PFSK-1 (cell line): ENCODE measurements around the gene FAF2.

Source experiments
- FOXP2 ChIP-seq: optimal IDR thresholded peaks from 2 replicates; pipeline ENCODE3; 2011; ENCODE audit warnings: borderline replicate concordance, control low read depth, inconsistent platforms; ENCODE audit not compliant: insufficient read depth; ENCODE audit errors: extremely low read length, extremely low read depth
- POLR2AphosphoS5 ChIP-seq: IDR thresholded peaks from 2 replicates; pipeline ENCODE4 v1.6.1; 2012; ENCODE audit warnings: low read depth, mild to moderate bottlenecking, control low read depth, low read length, moderate library complexity
- SIN3A ChIP-seq: IDR thresholded peaks from 2 replicates; pipeline ENCODE4 v1.6.1; 2012; ENCODE audit warnings: mild to moderate bottlenecking, low read length, moderate library complexity, borderline replicate concordance; ENCODE audit not compliant: insufficient read depth
- TAF1 ChIP-seq: IDR thresholded peaks from 2 replicates; pipeline ENCODE4 v1.6.1; 2012; ENCODE audit warnings: low read length, control low read depth, borderline replicate concordance; ENCODE audit not compliant: insufficient read depth
- TF ChIP-seq, protein P1 (sequence below), 2 experiments: IDR thresholded peaks; 2 replicates each; pipeline versions ENCODE4 v1.6.1 to v1.8.0; 2011 to 2012; ENCODE audit warnings: low read depth in 2 of 2, low read length in 2 of 2, control low read depth in 1 of 2, inconsistent platforms in 1 of 2, mild to moderate bottlenecking in 1 of 2, moderate library complexity in 1 of 2; ENCODE audit not compliant: insufficient read depth in 1 of 2

Gene FAF2

DNA sequence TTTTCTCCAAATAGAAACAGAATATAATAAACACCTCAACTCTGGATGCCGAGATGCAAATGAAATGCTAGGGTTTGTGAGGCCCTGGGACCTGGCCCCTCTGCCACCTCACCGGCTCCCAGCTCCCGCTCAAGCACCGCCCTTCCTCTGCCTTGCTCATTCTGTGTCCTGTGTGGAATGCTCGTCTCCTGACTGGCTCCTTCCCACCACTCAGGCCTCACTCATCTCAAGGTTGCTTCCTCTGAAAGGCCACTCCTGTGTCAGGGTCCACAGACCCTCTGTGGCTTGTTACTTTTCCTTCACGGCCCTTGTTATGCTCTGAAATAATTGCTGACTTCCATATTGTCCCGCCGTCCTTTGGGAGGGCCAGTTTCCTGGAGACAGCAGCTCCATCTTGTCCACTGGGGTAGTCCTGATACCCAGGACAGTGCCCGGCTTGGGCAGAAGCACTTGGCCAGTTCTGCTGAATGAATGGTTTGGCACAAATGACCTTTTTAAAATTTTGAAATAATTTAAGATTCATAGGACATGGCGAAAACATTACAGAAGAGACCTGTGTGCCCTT is 73.6 kb downstream of the FAF2 start:
- TF ChIP-seq POLR2AphosphoS5 (no peak), SIN3A (no peak), TAF1 (no peak), FOXP2 (no peak)
- TF ChIP-seq, protein P1, sequence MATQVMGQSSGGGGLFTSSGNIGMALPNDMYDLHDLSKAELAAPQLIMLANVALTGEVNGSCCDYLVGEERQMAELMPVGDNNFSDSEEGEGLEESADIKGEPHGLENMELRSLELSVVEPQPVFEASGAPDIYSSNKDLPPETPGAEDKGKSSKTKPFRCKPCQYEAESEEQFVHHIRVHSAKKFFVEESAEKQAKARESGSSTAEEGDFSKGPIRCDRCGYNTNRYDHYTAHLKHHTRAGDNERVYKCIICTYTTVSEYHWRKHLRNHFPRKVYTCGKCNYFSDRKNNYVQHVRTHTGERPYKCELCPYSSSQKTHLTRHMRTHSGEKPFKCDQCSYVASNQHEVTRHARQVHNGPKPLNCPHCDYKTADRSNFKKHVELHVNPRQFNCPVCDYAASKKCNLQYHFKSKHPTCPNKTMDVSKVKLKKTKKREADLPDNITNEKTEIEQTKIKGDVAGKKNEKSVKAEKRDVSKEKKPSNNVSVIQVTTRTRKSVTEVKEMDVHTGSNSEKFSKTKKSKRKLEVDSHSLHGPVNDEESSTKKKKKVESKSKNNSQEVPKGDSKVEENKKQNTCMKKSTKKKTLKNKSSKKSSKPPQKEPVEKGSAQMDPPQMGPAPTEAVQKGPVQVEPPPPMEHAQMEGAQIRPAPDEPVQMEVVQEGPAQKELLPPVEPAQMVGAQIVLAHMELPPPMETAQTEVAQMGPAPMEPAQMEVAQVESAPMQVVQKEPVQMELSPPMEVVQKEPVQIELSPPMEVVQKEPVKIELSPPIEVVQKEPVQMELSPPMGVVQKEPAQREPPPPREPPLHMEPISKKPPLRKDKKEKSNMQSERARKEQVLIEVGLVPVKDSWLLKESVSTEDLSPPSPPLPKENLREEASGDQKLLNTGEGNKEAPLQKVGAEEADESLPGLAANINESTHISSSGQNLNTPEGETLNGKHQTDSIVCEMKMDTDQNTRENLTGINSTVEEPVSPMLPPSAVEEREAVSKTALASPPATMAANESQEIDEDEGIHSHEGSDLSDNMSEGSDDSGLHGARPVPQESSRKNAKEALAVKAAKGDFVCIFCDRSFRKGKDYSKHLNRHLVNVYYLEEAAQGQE (IDR thresholded peaks at IDR 0.05; ENCODE audit: insufficient read depth in 1 of 2, low read depth in 2 of 2, low read length in 2 of 2), result no peak

DNA sequence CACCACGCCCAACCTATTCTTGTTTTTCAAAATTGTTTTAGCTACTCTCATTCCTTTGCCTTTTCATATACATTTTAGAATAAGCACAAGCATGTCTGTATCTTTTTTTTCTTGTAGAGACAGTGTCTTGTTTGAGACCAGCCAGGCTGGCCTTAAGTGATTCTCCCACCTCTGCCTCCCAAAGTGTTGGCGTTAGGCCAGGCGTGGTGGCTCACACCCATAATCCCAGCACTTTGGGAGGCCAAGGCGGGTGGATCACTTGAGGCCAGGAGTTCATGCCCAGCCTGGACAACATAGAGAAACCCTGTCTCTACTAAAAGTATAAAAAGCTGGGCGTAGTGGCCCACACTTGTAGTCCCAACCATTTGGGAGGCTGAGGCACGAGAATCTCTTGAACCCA is 76.0 kb downstream of the FAF2 start:
- TF ChIP-seq TAF1 (no peak), SIN3A (no peak)

DNA sequence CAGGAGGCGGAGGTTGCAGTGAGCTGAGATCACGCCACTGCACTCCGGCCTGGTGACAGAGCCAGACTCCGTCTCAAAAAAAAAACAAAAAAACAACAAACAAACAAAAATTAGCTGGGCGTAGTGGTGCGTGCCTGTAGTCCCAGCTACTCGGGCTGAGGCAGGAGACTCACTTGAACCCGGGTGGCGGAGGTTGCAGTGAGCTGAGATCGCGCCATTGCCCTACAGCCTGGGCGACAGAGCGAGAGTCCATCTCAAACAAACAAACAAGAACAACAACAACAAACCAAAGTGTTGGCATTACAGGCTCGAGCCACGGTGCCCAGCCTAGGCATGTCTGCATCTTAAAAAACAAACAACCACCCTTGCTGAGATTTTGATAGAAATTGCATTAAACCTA is 76.8 kb downstream of the FAF2 start:
- TF ChIP-seq POLR2AphosphoS5 (no peak), FOXP2 (no peak)
- TF ChIP-seq, protein P1 (IDR thresholded peaks at IDR 0.05; ENCODE audit: insufficient read depth in 1 of 2, low read depth in 2 of 2, low read length in 2 of 2), result no peak

DNA sequence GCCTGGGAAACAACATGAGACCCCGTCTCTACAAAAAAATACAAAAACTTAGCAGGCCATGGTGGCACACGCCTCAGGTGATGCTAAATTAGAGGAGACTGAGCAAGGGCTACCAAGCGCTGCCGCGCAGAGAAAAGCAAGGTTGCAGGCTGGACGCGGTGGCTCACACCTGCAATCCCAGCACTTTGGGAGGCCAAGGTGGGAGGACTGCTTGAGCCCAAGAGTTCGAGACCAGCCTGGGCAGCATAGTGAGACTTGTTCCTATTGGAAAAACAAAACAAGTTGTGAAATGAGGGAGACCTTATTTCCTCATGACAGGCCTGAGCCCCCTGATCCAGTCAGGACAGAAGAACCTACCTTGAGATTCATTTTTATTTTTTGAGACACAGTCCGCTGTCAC is 77.5 kb downstream of the FAF2 start:
- TF ChIP-seq SIN3A (no peak), POLR2AphosphoS5 (no peak), TAF1 (no peak), FOXP2 (no peak)
- TF ChIP-seq, protein P1 (IDR thresholded peaks at IDR 0.05; ENCODE audit: insufficient read depth in 1 of 2, low read depth in 2 of 2, low read length in 2 of 2), result no peak

DNA sequence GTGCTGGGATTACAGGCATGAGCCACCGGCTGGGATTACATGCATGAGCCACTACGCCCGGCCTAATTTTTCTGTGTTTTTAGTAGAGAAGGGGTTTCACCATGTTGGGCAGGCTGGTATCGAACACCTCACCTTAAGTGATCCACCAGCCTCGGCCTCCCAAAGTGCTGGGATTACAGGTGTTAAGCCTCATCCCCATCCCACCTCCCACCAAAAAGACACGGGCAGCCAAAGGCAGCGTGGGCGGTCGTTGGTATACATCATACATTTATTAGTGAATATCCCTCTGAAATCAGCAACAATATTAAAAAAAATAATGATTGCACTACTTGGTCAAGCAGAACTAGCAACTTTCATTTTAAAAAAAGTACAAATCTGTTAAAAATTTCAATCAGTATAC is 78.3 kb downstream of the FAF2 start:
- TF ChIP-seq TAF1, result no peak
- TF ChIP-seq, protein P1 (IDR thresholded peaks at IDR 0.05; ENCODE audit: insufficient read depth in 1 of 2, low read depth in 2 of 2, low read length in 2 of 2), result no peak
- TF ChIP-seq SIN3A, result no peak
